WI38 (cell line): ENCODE measurements around the gene GSG1.

ENCODE experiments used
- H3K4me3 ChIP-seq: 2 replicates; pipeline ENCODE4 v1.5.1; 2011; ENCODE audit warnings: low read depth, mild to moderate bottlenecking, control low read depth, low read length
- TF ChIP-seq, protein P1 (sequence below): IDR thresholded peaks from 2 replicates; pipeline ENCODE4 v1.5.1; 2012; ENCODE audit warnings: low read depth, mild to moderate bottlenecking, control low read depth, low read length

Gene GSG1

DNA sequence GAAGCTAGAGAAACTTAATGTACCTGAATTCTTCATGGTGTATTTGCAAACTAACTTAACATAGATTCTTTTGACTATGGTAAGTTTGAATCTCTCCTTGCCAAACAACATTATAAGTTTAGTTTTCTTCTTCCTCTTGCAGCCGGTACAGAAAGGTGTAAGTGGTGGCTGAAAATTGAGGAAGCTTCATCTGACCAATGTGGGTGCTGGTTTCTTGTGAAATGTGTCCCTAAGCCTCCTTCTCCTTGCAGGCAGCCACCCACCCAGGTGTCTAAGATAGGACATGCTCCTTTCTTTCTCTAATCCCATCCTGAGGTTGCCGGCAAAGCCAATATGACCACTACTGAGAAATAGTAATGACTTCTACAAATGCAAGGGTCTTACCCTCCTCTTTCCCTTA lies 20.6 kb downstream of the GSG1 start:
- H3K4me3 ChIP-seq: no peak overlapping the region
- TF ChIP-seq, protein P1, sequence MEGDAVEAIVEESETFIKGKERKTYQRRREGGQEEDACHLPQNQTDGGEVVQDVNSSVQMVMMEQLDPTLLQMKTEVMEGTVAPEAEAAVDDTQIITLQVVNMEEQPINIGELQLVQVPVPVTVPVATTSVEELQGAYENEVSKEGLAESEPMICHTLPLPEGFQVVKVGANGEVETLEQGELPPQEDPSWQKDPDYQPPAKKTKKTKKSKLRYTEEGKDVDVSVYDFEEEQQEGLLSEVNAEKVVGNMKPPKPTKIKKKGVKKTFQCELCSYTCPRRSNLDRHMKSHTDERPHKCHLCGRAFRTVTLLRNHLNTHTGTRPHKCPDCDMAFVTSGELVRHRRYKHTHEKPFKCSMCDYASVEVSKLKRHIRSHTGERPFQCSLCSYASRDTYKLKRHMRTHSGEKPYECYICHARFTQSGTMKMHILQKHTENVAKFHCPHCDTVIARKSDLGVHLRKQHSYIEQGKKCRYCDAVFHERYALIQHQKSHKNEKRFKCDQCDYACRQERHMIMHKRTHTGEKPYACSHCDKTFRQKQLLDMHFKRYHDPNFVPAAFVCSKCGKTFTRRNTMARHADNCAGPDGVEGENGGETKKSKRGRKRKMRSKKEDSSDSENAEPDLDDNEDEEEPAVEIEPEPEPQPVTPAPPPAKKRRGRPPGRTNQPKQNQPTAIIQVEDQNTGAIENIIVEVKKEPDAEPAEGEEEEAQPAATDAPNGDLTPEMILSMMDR: no peak

DNA sequence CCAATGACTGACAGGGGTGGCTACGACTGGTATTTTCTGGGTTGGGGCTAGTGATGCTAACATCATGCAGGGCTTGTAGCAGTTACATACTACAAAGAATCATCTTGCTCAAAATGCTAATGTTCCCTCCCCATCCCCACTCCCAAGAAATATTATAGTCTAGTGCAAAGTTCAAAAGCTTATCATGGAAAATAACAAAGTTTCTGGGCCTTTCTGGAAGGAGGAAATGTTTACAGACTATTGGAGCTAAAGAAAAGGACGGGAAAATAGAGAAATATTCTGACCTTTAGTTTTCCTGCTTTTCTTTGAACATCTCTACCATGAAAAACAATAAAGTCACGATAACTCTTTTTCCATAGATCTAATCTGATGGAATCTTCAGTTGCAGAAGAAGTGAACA lies 23.2 kb downstream of the GSG1 start:
- H3K4me3 ChIP-seq: no peak overlapping the region
- TF ChIP-seq, protein P1: no peak

DNA sequence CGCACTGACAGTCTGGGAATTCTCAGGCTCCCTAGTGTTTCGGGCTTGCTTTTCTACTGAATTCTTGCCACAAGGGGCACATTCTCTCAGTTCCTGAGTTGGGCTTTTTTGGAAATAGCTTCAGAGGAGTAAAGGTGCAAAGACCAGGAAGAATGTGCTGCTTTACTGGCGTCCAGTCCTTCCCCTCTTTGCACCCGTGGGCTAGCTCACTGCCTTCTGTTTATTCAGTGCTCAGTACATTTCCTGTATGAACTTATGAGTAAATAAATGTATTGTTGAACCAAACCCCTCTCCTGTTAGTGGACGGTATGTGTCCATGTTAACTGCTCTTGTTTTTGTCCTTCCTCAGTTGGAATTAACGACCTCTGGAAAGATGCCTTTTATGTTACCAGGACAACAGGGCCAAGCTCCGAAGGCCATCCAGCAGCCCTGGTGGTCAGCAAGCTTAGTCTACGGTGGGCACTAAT lies 24.0 kb downstream of the GSG1 start:
- H3K4me3 ChIP-seq: no peak overlapping the region
- TF ChIP-seq, protein P1: no peak

DNA sequence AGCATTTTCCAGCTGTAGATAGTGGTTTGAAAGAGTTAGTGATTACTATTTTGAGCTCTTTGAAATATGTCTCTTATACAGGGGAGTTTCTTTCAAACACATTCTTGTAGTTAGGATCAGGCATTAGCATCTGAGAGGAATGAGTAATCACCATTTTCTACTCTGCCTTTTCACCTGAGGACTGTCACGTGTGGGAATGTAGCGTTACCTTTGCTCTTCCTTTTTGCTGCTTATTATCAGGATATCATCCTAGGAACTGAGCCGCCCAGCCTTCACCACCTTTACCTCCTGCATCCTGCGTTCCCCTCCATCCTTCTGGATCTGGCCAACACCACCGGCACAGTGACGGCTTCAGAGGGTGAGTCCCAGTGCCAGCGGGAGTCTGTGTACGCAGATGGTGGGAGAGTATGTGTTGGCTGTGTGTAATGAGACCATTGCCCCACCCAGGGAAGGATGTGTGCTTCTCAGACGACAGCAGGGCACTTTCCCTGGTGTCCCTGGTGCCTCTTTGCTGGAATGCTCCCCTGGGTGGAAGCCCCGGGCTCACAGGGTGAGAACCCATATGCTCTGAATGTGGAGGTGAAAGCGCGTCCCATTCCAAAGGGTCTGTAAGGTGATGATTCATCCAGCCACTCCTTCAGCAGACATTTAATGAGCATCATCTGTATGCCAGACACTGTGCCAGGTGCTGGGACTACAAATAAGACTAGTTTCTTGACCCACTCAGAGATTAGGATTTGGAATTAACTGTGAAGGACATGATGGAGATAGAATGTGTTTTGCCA lies 27.5 kb downstream of the GSG1 start:
- no peak overlapping the region for H3K4me3 ChIP-seq
- TF ChIP-seq, protein P1: no peak

DNA sequence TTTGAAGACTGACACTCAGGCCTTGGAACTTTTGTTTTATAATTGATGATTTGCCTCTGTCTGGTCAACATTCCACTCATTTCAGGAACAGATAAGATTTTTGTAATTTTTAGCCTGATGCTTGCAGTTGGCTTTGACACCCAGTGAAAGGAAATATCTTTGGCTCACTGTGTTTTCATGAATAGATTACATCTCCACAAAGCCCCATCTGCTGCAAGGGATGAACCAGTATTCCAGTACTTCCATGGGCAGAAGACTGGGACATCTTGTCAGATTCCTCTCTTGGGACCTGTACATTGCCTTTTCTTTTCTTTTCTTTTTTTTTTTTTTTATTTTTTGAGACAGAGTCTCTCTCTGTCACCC lies 28.4 kb downstream of the GSG1 start:
- H3K4me3 ChIP-seq: no peak overlapping the region
- TF ChIP-seq, protein P1: no peak

DNA sequence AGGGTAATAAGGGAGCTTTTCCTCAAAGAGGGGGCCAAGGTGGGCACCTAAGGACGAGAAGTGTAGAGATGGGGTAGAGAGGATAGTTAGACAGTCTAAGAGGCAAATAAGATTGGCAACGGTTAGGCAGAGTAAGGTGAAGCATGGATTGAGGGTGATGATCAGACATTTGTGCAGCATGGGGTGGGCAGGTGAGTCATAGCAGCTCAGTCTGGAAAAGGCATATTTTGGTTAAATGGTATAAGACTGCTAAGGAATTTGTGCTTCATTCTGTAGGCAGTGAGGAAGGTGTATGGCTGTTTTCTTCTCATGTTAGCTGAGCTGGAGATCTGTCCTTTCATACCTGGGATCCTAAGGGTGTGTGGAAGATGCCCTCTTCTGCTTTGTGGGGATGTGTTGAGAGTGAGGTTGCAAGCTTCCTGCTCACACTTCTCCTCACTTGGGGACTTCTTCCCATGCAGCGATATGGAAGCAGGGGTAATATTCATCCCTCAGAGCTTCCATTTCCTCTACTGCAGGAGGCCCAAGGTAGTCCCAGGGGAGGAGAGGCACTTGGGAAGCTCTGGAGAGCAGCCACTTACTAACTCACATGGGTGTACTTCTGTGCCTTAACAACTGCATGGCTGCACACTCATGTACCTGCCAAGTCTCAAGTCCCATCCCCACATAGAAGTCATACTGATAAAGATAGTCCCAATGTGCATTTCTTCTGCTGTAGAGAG lies 28.9 kb downstream of the GSG1 start:
- TF ChIP-seq, protein P1: no peak
- H3K4me3 ChIP-seq: no peak overlapping the region

DNA sequence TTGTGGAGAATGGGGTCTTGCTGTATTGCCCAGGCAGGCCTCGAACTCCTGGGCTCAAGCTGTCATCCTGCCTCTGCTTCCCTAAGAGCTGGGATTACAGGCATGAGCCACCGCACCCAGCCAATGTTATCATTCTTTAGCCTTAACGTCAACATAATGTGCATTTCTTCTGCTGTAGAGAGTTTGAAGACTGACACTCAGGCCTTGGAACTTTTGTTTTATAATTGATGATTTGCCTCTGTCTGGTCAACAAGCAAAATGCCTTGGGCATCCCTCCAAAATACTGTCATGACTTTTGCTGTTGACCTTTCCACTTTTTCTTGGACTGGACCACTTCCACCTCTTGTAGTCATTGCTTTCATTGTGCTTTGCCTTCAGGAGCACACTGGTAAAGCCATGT lies 30.3 kb downstream of the GSG1 start:
- no peak overlapping the region for H3K4me3 ChIP-seq
- TF ChIP-seq, protein P1: no peak
